Endothelial cell of coronary artery (primary cell): Measurements from ENCODE around the gene TMEM130. TPM values are rescaled to one million over a fixed set of nuclear protein-coding genes. Genes with fewer than 3 reads are reported as not detected.

Source experiments
- total RNA-seq: library from RNA; depleted of rRNA; stranded (reverse); fragments of >200 nt; gene quantifications from 2 replicates; pipeline ENCODE4 v1.2.3, GENCODE V29; 2014

Gene TMEM130
- total RNA-seq = not detected in 2 replicates

DNA sequence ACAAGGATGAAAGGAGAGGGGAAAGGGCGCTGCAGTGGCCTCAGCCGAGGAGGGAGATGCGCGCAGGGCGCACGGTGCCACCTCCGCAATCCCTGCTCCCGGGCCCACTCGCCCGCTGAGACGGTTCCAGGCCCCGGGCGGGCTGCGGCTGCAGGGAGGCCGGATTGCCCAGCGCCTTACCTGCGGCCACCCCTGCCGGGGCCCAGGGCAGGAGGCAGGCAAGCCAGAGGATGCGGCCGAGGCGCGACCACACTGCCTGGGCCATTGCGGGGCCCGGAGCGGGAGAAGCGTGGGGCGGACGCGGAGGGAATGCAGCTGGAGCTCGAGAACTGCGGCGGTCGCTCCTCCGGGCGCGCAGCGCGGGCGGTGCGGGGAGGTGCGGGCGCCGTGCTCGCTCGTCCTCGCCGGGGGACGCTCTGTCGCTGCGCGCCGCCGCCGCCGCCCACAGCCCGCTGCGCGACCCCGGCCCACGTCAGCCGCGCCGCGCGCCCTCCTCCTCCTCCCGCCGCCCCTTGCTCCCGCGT is at the start of gene TMEM130:
TMEM130 (minus strand) TSS at position 418 of the 524 bp plus-strand sequence; CDS start at position 265, 153 bp downstream.

GRCh38 chr7:98878365-98879197 is 8.8 kb upstream of the TMEM130 start, which contains the start of gene TRRAP:
Gene TRRAP (plus strand): TSS chr7:98878532. CDS start chr7:98881151, 2,619 bp downstream.

Other genes with a start within 250 kb of the TMEM130 start
- 15.2 and 22.5 TPM in 2 replicates for gene TRRAP, start 8.5 kb upstream of the TMEM130 start, total RNA-seq